Pancreas (tissue), 10 donors: ENCODE measurements around the gene WDR5. TPM values are rescaled to one million over a fixed set of nuclear protein-coding genes. Genes with fewer than 3 reads are reported as not detected.

Experiments used
- ATAC-seq, 4 donors: fragments of 200-7000 bp; cut with Tn5 transposase; one replicate each; pipeline versions ENCODE4 v1.8.0 to v1.9.1; 2020; ENCODE audit warnings: mild to moderate bottlenecking in 4 of 4, moderate library complexity in 4 of 4
- DNase-seq, 6 donors: peaks; one replicate each; pipeline ENCODE4 v3.0.0-alpha.2; 2020
- FAIRE-seq: peaks from 2 replicates; lab custom pipeline; 2012; peaks lifted over from hg19 to GRCh38; lab: Jason Lieb, UNC
- H3K27ac ChIP-seq, 4 donors: fragments of 200-600 bp; sonication (generic); 1 replicate in 3 of 4; 2 replicates in 1 of 4; pipeline versions ENCODE4 v1.5.0 to v1.8.0; 2020
- H3K27me3 ChIP-seq, 4 donors: fragments of 200-600 bp; one replicate each; pipeline ENCODE4 v1.8.0; 2021
- H3K36me3 ChIP-seq, 3 donors: fragments of 200-600 bp; sonication (generic) in 1 of 3; one replicate each; pipeline versions ENCODE4 v1.5.0 to v1.8.0; 2020 to 2021
- H3K4me1 ChIP-seq, 3 donors: fragments of 200-600 bp; one replicate each; pipeline ENCODE4 v1.8.0; 2021
- H3K4me3 ChIP-seq, 4 donors: fragments of 200-600 bp; sonication (generic) in 2 of 4; one replicate each; pipeline versions ENCODE4 v1.5.0 to v1.8.0; 2020 to 2021
- H3K9me3 ChIP-seq, 4 donors: fragments of 200-600 bp; one replicate each; pipeline ENCODE4 v1.8.0; 2021
- CTCF ChIP-seq, 4 donors: fragments of 200-600 bp; sonication (generic) in 3 of 4; IDR thresholded peaks; one replicate each; pipeline versions ENCODE4 v1.5.0 to v1.8.0; 2021; ENCODE audit warnings: antibody characterized with exemption in 4 of 4
- WGBS, 2 donors: extraction: QIAGEN DNeasy Blood & Tissue Kit; methylation state at CpG; one replicate each; pipeline ENCODE4 v1.1.7; 2013; 5-methylcytosine and 5-hydroxymethylcytosine counted together
- intact Hi-C, 3 donors: fragments of 100-400 bp; cut with DNase I; formaldehyde crosslinking; loops; one replicate each; pipeline versions ENCODE4 v1.11.1 to v1.14.2; 2022
- polyA plus RNA-seq, 2 donors: library from polyadenylated mRNA; stranded (reverse); fragments of 200-250 nt; gene quantifications; one replicate each; pipeline ENCODE4 v1.2.3, GENCODE V29; 2013
- total RNA-seq, 6 donors: library from RNA; stranded (reverse); fragmentation: NEBNext Ultra II Directional in 4 of 6; extraction: Animal tissue kit (Norgen Biotek cat#: 25700) in 4 of 6; gene quantifications; one replicate each; pipeline versions ENCODE4 v1.2.1 to v1.2.4, GENCODE V29; 2021 to 2023
- donor health status: healthy with polysubstance abuse.
- donor health status: DM: no; HTN: no; CAD: no; lungs with moderate emphysema.
- donor health status: DM: no; HTN: no; CAD: no.
- donor health status: control.
- donor health status: control.
- donor health status: Bipolar disorder and iron deficiency.
- donor health status: DM: yes; HTN: yes; CAD: no.
- donor health status: DM: no; HTN: no; CAD: no.
- donor health status: DM: no; HTN: no; CAD: no.
- donor health status: DM: yes; HTN: yes; CAD: no.

Gene WDR5
- total and polyA plus RNA-seq, 8 donors, result 14.0 to 26.1 (median 16.5) TPM

GRCh38 chr9:134131471-134132207, 4.2 kb upstream of the WDR5 start:
- H3K27me3 ChIP-seq, result no peaks in the 10 kb centered on the region
- H3K9me3 ChIP-seq, result no peaks in the 10 kb centered on the region
- ATAC-seq (no peak), DNase-seq (peak in 1 of 6 donors; percentile 48), FAIRE-seq (no peak)
- peaks cover 0 to 6% (median 4%) of the 10 kb centered on the region in 3 donors for H3K4me1 ChIP-seq
- no peaks in the 10 kb centered on the region for H3K36me3 ChIP-seq
- no peak for TF ChIP-seq CTCF (IDR thresholded peaks at IDR 0.05)
- H3K27ac ChIP-seq, result peak overlapping the region; percentile 57 to 82 (median 75)
- intact Hi-C loops, result loop anchor here in 1 of 3 donors (10.0 kb wide), 1 partner anchor 67 kb away; the partner anchor contains the start of gene BRD3
- 63 to 73% methylated on average over 13 of the region's 13 CpGs for WGBS, 2 donors
- no peak overlapping the region for H3K4me3 ChIP-seq

GRCh38 chr9:134132208-134132870, 3.5 kb upstream of the WDR5 start:
- H3K27me3 ChIP-seq, result no peaks in the 10 kb centered on the region
- no peak for TF ChIP-seq CTCF (IDR thresholded peaks at IDR 0.05)
- H3K36me3 ChIP-seq, result no peaks in the 10 kb centered on the region
- ATAC-seq (no peak), DNase-seq (peak in 1 of 6 donors; percentile 60), FAIRE-seq (no peak)
- peak overlapping the region in 3 of 4 donors; percentile 57 to 82 (median 81) for H3K27ac ChIP-seq
- no peaks in the 10 kb centered on the region for H3K9me3 ChIP-seq
- no peak overlapping the region for H3K4me3 ChIP-seq
- WGBS, 2 donors, result 76% methylated on average over 19 of the region's 19 CpGs
- intact Hi-C loops, result loop anchor here in 1 of 3 donors (10.0 kb wide), 1 partner anchor 68 kb away; the partner anchor contains the start of gene BRD3
- H3K4me1 ChIP-seq, result peaks cover 2 to 11% (median 4%) of the 10 kb centered on the region in 3 donors

GRCh38 chr9:134134949-134135342, 936 bp upstream of the WDR5 start:
- intact Hi-C loops, result loop anchor here in 1 of 3 donors (10.0 kb wide), 1 partner anchor 70 kb away; the partner anchor contains the start of gene BRD3
- ATAC-seq, result peak; percentile 8 to 13 (median 10)
- no peak for FAIRE-seq

More at GRCh38 chr9:134134949-134135342, 936 bp upstream of the WDR5 start:
- no peak for DNase-seq
- WGBS, 2 donors, result 3 to 4% methylated on average over 7 of the region's 7 CpGs
- H3K4me1 ChIP-seq, result peaks cover 6 to 26% (median 15%) of the 10 kb centered on the region in 3 donors
- H3K27ac ChIP-seq, result peak overlapping the region; percentile 89 to 94 (median 92)
- no peaks in the 10 kb centered on the region for H3K27me3 ChIP-seq
- no peaks in the 10 kb centered on the region for H3K36me3 ChIP-seq
- no peaks in the 10 kb centered on the region for H3K9me3 ChIP-seq
- TF ChIP-seq CTCF (IDR thresholded peaks at IDR 0.05), result no peak
- H3K4me3 ChIP-seq, result peak overlapping the region; percentile 85 to 100 (median 98)
